ENCODE data around the gene KNDC1.
"Not testable (repeated sequence)": the region's sequence is repeated elsewhere in the genome, so short reads cannot be mapped to it uniquely, and the experiment has no call there.

Gene KNDC1

DNA sequence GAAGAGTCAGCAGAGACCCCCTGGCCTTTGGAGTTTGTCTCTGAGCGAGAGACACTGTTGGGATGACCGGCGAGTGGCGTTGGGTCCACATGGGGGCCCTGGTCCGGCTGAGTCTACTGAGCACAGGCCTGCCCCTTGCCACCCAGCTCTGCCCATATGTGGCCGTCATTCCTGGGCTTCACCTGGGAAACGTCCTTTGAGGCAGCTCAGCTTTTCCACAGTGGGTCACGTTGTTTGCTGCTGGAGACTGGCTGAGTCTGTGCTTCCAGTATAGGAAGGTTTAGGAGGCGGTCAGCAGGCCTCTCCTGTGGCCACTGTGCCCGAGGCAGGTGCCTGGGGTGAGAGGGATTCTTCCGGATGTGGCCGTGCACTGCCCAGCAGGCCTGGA is 99.6 kb downstream of the KNDC1 start:
- TF ChIP-seq, protein P1, sequence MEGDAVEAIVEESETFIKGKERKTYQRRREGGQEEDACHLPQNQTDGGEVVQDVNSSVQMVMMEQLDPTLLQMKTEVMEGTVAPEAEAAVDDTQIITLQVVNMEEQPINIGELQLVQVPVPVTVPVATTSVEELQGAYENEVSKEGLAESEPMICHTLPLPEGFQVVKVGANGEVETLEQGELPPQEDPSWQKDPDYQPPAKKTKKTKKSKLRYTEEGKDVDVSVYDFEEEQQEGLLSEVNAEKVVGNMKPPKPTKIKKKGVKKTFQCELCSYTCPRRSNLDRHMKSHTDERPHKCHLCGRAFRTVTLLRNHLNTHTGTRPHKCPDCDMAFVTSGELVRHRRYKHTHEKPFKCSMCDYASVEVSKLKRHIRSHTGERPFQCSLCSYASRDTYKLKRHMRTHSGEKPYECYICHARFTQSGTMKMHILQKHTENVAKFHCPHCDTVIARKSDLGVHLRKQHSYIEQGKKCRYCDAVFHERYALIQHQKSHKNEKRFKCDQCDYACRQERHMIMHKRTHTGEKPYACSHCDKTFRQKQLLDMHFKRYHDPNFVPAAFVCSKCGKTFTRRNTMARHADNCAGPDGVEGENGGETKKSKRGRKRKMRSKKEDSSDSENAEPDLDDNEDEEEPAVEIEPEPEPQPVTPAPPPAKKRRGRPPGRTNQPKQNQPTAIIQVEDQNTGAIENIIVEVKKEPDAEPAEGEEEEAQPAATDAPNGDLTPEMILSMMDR (IDR thresholded peaks at IDR 0.05; ENCODE audit: low read depth, low read length, missing control alignments): no peak
- DNase-seq (ENCODE audit: low read depth): no peak
- H3K4me3 ChIP-seq (ENCODE audit: low read depth, low read length): no peak overlapping the region
- in situ Hi-C loops (cut with HindIII; ENCODE audit: low sequenced_read_pairs): no loop called here

DNA sequence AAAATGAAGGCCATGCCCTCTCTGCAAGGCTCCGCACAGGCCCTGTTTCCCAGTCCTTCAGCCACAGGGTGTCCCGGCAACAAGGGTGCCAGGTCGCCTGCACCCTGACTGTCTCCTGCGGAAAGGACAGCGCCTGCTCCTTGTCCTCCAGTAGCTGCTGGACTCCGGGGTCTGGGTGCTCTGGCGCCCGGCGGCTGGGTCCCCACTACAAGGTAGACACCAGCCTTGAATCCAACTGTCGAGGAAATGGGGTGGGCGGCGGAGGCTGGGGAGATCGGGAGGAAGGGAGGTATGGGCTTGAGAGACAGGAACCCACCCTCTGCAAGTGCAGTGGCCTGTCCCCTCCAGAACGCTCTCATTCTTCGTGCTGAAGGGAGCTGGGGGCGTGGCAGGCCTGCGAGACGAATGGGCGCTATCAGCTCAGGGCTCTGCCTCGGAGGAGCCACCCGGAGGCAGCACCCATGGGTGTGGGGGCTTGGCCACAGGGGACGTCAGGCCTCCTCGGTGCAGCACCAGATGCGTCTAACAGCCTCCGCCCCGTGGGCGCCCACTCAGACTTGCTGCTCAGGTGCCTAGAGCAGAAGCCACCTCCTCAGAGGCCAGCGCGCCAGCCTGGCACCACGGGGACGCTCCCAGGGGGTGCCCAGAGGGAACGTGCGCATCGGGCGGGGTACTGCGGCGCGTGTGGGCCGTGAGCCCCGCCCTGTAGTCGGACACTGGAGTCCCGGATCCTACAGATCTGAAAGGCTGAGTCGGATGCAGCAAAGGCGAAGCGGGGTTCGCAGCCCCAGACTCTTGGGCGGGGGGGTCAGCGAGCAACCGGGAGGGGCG is 101.1 kb downstream of the KNDC1 start:
- TF ChIP-seq, protein P1 (IDR thresholded peaks at IDR 0.05; ENCODE audit: low read depth, low read length, missing control alignments): no peak
- in situ Hi-C loops (cut with HindIII; ENCODE audit: low sequenced_read_pairs): no loop called here
- DNase-seq (ENCODE audit: low read depth): no peak
- peak overlapping the region; percentile 47 for H3K4me3 ChIP-seq (ENCODE audit: low read depth, low read length)

GRCh38 chr10:133261726-133262325 is 101.8 kb downstream of the KNDC1 start:
- TF ChIP-seq, protein P1 (IDR thresholded peaks at IDR 0.05; ENCODE audit: low read depth, low read length, missing control alignments): no peak
- peak overlapping the region; percentile 47 for H3K4me3 ChIP-seq (ENCODE audit: low read depth, low read length)
- DNase-seq (ENCODE audit: low read depth): no peak
- in situ Hi-C loops (cut with HindIII; ENCODE audit: low sequenced_read_pairs): no loop called here

- in situ Hi-C loops (cut with HindIII; ENCODE audit: low sequenced_read_pairs): no loop called here
- DNase-seq (ENCODE audit: low read depth): no peak
- no peak overlapping the region for H3K4me3 ChIP-seq (ENCODE audit: low read depth, low read length)
- TF ChIP-seq, protein P1 (IDR thresholded peaks at IDR 0.05; ENCODE audit: low read depth, low read length, missing control alignments): no peak
Measured at GRCh38 chr10:133262696-133263095, 102.7 kb downstream of the KNDC1 start.

- in situ Hi-C loops (cut with HindIII; ENCODE audit: low sequenced_read_pairs): no loop called here
- DNase-seq (ENCODE audit: low read depth): no peak
- H3K4me3 ChIP-seq (ENCODE audit: low read depth, low read length): no peak overlapping the region
- TF ChIP-seq, protein P1 (IDR thresholded peaks at IDR 0.05; ENCODE audit: low read depth, low read length, missing control alignments): no peak
Measured at GRCh38 chr10:133263674-133264073, 103.7 kb downstream of the KNDC1 start.

DNA sequence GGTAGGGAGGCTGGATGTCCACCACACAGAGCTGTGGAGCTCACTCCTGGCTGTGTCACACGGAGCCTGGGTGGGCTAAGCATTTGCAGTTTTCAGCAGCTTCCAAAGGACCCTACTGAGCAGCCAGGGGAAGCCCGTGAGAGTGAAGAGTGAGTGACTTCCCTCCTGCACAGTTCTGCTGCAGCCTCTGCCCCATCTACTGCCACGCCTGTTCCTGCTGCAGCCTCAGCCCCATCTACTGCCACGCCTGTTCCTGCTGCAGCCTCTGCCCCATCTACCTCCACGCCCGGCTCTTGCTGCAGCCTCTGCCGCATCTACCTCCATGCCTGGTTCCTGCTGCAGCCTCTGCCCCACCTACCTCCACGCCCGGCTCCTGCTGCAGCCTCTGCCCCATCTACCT is 104.4 kb downstream of the KNDC1 start:
- no peak for DNase-seq (ENCODE audit: low read depth)
- no peak overlapping the region for H3K4me3 ChIP-seq (ENCODE audit: low read depth, low read length)
- TF ChIP-seq, protein P1 (IDR thresholded peaks at IDR 0.05; ENCODE audit: low read depth, low read length, missing control alignments): no peak
- in situ Hi-C loops (cut with HindIII; ENCODE audit: low sequenced_read_pairs): no loop called here

- H3K4me3 ChIP-seq (ENCODE audit: low read depth, low read length); in situ Hi-C loops (cut with HindIII; ENCODE audit: low sequenced_read_pairs); DNase-seq (ENCODE audit: low read depth): not testable (repeated sequence)
Measured at GRCh38 chr10:133265052-133265451, 105.0 kb downstream of the KNDC1 start.

Measured in astrocyte of the cerebellum (primary cell).